Left ventricle myocardium inferior (tissue), 1 donor: ENCODE measurements around the gene FCGBP. TPM values are rescaled to one million over a fixed set of nuclear protein-coding genes. Genes with fewer than 3 reads are reported as not detected.
"Not testable (repeated sequence)": the region's sequence is repeated elsewhere in the genome, so short reads cannot be mapped to it uniquely, and the experiment has no call there.

Source experiments
- DNase-seq: peaks from one replicate; pipeline ENCODE4 v3.0.0-alpha.2; 2020
- H3K27ac ChIP-seq: fragments of 200-600 bp; replicated peaks from 2 replicates; pipeline ENCODE4 v1.8.0; 2021
- H3K27me3 ChIP-seq: fragments of 200-600 bp; 2 replicates; pipeline ENCODE4 v1.8.0; 2021; ENCODE audit warnings: low read depth
- H3K36me3 ChIP-seq: fragments of 200-600 bp; 2 replicates; pipeline ENCODE4 v1.8.0; 2021
- H3K4me1 ChIP-seq: fragments of 200-600 bp; 2 replicates; pipeline ENCODE4 v1.8.0; 2021
- H3K4me3 ChIP-seq: fragments of 200-600 bp; 2 replicates; pipeline ENCODE4 v1.8.0; 2021; ENCODE audit warnings: mild to moderate bottlenecking, moderate library complexity
- H3K9me3 ChIP-seq: fragments of 200-600 bp; replicated peaks from 2 replicates; pipeline ENCODE4 v1.8.0; 2021
- intact Hi-C: fragments of 100-400 bp; cut with micrococcal nuclease; formaldehyde crosslinking; loops from one replicate; pipeline ENCODE4 v1.11.0; 2022
- total RNA-seq: library from RNA; stranded (reverse); fragmentation: NEBNext Ultra II Directional; extraction: Animal tissue kit (Norgen Biotek cat#: 25700); gene quantifications from one replicate; pipeline ENCODE4 v1.2.1, GENCODE V29; 2021
- TF ChIP-seq, protein P1 (sequence below): fragments of 200-600 bp; IDR thresholded peaks from 2 replicates; pipeline ENCODE4 v1.8.0; 2021; ENCODE audit warnings: antibody characterized with exemption, mild to moderate bottlenecking, borderline replicate concordance
- donor health status: DM: no; HTN: yes; CAD: no; lungs with severe emphysema.

The FCGBP gene
- total RNA-seq, 1 donor from 2014 or later = 4.1 TPM

DNA sequence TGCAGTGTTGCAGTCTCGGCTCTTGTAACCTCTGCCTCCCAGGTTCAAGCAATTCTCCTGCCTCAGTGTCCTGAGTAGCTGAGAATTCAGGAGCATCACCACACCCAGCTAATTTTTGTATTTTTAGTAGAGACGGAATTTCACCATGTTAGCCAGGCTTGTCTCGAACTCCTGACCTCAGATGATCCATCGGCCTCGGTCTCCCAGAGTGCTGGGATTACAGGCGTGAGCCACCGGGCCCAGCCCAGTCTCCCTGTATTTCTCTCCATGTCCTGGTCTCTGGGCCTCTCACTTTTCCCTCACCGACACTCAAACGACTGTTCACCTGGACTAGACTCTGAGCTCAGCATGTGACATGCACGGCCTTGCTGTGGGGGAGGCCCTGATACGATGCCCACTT is 39.3 kb downstream of the FCGBP start:
- H3K27ac ChIP-seq, DNase-seq, intact Hi-C loops, H3K4me1 ChIP-seq, H3K4me3 ChIP-seq, H3K36me3 ChIP-seq, H3K9me3 ChIP-seq: not testable (repeated sequence)
- H3K27me3 ChIP-seq = peaks cover 35% of the 10 kb centered on the region

DNA sequence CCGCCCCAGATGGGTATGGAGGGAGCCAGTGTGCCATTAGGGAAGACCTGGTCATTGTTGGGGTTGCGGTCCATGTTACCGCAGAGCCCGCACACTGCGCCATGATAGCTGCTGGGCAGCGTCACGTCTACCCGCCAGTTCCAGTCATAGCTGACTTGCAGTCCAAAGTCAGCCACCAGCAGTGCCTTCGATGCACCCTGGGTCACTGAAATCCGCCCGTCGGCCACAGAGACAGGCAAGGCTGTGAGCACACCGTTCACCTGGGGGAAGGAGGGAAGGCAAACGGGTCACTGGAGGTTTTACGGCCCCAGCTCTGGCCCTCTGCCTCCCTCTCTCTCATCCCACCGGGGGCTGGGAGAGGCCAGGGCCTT is 40.2 kb downstream of the FCGBP start:
- H3K4me1 ChIP-seq, intact Hi-C loops, H3K36me3 ChIP-seq, DNase-seq, H3K4me3 ChIP-seq, H3K9me3 ChIP-seq, H3K27ac ChIP-seq: not testable (repeated sequence)
- H3K27me3 ChIP-seq = peaks cover 39% of the 10 kb centered on the region

DNA sequence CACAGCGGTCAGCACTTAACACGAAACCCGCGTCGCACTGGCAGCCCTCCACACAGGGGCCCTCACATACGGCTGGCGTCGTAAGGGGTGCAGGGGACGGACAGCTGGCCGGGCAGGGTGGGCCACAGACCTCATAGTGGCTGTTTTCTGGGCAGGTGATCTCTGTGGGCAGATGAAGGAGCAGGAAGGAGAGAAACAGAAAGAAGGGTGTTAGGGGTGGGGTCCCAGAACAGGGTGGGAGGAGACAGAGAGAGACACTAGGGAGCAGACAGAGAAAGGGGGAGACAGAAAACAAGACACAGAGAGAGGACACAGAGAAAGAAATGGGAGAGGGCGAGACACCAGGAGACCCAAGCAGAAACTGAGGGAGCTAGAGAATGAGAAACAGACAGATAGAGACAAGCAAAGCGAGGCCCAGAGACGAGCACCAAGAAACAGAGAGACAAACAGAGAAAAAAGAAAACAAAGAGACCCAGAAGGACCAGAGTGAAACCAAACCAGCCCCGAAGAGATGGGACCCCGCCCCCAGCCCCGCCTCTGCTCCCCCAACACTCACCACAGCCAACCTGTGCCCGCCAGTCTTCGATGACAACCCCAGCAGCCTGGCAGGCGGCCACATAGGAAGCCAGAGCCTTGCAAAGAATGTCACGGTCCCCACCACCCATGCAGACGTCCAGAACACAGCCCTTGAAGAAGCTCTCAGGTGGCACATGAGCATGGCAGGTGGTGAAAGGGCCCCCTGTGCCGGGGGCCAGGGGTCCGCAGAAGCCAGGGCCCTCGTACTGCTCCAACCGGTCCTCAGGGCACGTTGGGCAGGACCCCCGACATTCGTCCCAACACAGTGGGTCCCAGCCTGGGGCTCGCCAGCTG is 40.8 kb downstream of the FCGBP start:
- intact Hi-C loops, H3K4me3 ChIP-seq: not testable (repeated sequence)

GRCh38 chr19:39892506-39892902 is 41.9 kb downstream of the FCGBP start:
- intact Hi-C loops, DNase-seq, H3K36me3 ChIP-seq, H3K9me3 ChIP-seq, H3K4me3 ChIP-seq, H3K4me1 ChIP-seq, H3K27ac ChIP-seq: not testable (repeated sequence)
- peaks cover 39% of the 10 kb centered on the region for H3K27me3 ChIP-seq

More for the DNA sequence above, 40.8 kb downstream of the FCGBP start:
- not testable (repeated sequence) for H3K27ac ChIP-seq, DNase-seq, H3K9me3 ChIP-seq, H3K4me1 ChIP-seq, H3K36me3 ChIP-seq
- peaks cover 39% of the 10 kb centered on the region for H3K27me3 ChIP-seq

GRCh38 chr19:39891660-39892505 is 42.6 kb downstream of the FCGBP start:
- H3K36me3 ChIP-seq, H3K4me1 ChIP-seq, H3K27ac ChIP-seq, H3K9me3 ChIP-seq, DNase-seq, intact Hi-C loops: not testable (repeated sequence)
- peak overlapping the region; percentile 27 for H3K4me3 ChIP-seq
- peaks cover 39% of the 10 kb centered on the region for H3K27me3 ChIP-seq

DNA sequence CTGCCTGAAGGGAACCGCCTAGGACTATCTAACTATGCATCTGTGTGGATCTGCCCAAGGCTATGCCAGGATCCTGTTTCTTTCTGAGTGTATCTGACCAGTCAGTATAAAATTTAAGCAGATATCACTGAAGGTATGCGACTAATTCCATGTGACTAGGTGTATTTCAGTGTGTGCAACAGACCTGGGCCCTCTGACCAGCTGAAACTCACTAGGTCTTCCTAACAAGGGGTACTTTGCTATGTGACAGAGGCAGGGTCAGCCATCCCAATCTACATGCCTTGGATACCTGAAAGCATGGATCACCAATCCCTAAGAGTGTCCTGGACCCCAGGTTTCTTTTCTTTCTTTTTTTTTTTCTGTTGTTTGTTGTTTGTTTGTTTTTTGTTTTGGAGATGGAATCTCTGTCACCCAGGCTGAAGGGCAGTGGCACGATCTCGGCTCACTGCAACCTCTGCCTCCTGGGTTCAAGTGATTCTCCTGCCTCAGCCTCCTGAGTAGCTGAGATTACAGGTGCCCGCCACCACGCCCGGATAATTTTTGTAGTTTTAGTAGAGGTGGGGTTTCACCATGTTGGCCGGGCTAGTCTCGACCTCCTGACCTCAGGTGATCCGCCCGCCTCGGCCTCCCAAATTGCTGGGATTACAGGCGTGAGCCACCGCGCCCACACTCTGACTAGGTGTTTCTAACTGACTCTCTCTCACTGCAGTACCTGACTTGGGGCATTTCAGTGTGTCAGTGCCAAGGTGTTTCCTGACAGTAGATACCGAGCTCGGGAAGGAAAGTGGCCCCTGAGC is 43.5 kb downstream of the FCGBP start:
- no peak for DNase-seq
- Histone ChIP-seq H3K27ac (no peak overlapping the region), H3K27me3 (peaks cover 39% of the 10 kb centered on the region), H3K4me1 (peaks cover 5% of the 10 kb centered on the region), H3K36me3 (no peaks in the 10 kb centered on the region), H3K4me3 (no peak overlapping the region), H3K9me3 (no peaks in the 10 kb centered on the region)
- TF ChIP-seq, protein P1, sequence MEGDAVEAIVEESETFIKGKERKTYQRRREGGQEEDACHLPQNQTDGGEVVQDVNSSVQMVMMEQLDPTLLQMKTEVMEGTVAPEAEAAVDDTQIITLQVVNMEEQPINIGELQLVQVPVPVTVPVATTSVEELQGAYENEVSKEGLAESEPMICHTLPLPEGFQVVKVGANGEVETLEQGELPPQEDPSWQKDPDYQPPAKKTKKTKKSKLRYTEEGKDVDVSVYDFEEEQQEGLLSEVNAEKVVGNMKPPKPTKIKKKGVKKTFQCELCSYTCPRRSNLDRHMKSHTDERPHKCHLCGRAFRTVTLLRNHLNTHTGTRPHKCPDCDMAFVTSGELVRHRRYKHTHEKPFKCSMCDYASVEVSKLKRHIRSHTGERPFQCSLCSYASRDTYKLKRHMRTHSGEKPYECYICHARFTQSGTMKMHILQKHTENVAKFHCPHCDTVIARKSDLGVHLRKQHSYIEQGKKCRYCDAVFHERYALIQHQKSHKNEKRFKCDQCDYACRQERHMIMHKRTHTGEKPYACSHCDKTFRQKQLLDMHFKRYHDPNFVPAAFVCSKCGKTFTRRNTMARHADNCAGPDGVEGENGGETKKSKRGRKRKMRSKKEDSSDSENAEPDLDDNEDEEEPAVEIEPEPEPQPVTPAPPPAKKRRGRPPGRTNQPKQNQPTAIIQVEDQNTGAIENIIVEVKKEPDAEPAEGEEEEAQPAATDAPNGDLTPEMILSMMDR = no peak
- intact Hi-C loops = no loop called here

GRCh38 chr19:39889872-39890754 is 44.3 kb downstream of the FCGBP start:
- DNase-seq, H3K9me3 ChIP-seq, intact Hi-C loops, H3K27ac ChIP-seq, H3K36me3 ChIP-seq, H3K4me1 ChIP-seq, H3K4me3 ChIP-seq: not testable (repeated sequence)
- H3K27me3 ChIP-seq = peaks cover 39% of the 10 kb centered on the region

DNA sequence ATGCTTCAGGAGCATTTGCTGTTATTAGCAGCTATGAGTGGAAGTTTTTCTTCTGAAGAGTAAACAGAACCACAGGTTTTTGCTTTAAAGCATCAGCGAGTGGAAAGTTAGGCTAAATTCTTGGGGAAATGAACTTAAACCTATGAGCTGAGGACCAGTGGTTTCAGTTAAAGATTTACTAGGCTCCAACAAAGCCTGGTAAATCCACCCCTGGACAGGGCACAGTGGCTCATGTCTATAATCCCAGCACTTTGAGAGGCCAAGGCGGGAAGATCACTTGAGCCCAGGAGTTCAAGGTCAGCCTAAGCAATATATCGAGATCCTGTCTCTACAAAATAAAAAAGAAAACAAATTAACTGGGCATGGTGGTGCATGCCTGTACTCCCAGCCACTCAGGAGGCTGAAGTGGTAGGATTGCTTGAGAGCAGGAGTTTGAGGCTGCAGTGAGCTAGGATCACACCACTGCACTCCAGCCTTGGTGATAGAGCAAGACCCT is 46.9 kb downstream of the FCGBP start:
- H3K4me1 ChIP-seq, H3K9me3 ChIP-seq, intact Hi-C loops, DNase-seq, H3K36me3 ChIP-seq, H3K4me3 ChIP-seq, H3K27ac ChIP-seq: not testable (repeated sequence)
- peaks cover 26% of the 10 kb centered on the region for H3K27me3 ChIP-seq

DNA sequence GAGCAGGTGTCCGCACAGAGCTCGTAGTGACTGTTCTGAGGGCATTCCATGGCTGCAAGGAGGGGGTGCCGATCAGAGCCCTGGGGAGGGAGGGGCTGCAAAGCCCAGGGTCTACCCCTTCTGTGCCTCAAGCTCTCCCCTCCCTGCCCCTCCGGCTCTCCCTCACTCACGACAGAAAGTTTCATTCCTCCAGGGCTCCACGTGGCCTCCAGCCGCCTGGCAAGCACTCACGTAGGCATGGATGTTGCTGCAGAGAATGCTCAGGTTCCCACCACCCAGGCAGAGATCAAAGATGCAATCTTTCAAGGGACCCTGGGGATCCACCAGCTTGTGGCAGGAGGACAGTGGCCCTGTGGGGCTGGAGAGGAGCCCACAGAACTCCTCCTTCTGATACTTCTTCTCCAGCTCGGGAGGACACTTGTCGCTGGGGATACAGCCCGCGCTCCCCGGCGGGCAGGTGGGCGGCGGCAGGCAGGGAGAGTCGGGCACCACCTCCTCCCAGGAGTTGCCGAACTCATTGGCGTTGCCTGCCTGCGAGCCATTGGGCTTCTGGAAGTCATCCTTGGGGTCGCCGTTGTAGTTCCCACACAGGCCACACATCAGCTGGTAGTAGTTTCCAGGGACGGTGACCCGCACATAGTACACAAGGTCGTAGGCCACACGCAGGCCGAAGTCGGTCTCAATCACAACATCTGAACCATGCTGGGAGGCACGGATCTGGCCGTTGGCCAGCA is 48.4 kb downstream of the FCGBP start:
- intact Hi-C loops, H3K27ac ChIP-seq, H3K9me3 ChIP-seq, DNase-seq, H3K36me3 ChIP-seq, H3K4me3 ChIP-seq, H3K4me1 ChIP-seq: not testable (repeated sequence)
- peaks cover 10% of the 10 kb centered on the region for H3K27me3 ChIP-seq

DNA sequence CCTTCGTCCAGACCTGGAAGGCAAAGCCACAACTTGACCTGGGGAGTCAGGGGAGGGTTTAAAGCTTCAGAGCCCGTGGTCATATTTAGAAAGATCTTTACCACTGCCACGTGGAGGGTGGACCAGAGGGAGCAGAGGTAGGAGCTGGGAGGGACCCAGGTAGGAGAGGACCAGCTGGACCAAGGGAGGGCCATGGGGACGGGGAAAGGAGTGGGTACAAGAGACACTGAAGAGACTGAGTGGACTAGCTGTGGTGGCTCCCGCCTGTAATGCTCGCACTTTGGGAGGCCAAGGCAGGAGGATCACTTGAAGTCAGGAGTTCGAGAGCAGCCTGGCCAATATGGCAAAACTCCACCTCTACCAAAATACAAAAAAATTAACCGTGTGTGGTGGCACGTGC is 49.7 kb downstream of the FCGBP start:
- H3K27me3 ChIP-seq, H3K27ac ChIP-seq, H3K9me3 ChIP-seq, H3K36me3 ChIP-seq, intact Hi-C loops, H3K4me3 ChIP-seq, H3K4me1 ChIP-seq, DNase-seq: not testable (repeated sequence)
